Measurements from ENCODE around the gene RMI2.

GRCh38 chr16:11322823-11323222 lies 22.4 kb upstream of the RMI2 start:
- TF ChIP-seq CTCF (IDR thresholded peaks at IDR 0.05) (no peak), POLR2A (IDR thresholded peaks at IDR 0.05) (no peak), POLR2AphosphoS5 (IDR thresholded peaks at IDR 0.05) (no peak)
